ENCODE results near the gene CCDC174. TPM values are rescaled to one million over a fixed set of nuclear protein-coding genes. Genes with fewer than 3 reads are reported as not detected.

CCDC174 gene
- total RNA-seq, 4 donors from 2014 or later = 21.2 to 30.1 (median 25.5) TPM

DNA sequence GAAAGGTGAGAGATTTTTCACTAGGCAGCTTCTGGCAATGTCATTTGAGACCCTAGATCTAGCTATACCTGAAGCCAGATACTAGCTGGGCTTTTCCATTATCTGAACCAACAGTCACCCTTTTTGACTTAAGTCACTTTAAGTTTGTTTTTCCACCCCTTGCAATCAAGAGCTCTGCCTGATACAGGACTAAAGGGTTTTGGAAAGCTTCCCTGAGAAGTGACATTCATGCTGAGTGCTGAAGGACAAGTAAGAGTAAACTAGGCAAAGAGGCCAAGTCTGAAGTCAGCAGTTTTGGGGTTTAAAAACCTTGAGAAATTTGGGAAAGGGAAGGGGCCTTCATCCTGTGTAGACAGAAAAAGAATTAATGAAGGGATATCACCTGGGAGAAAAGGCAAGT, 27.1 kb upstream of the CCDC174 start:
- TF ChIP-seq, protein P1, sequence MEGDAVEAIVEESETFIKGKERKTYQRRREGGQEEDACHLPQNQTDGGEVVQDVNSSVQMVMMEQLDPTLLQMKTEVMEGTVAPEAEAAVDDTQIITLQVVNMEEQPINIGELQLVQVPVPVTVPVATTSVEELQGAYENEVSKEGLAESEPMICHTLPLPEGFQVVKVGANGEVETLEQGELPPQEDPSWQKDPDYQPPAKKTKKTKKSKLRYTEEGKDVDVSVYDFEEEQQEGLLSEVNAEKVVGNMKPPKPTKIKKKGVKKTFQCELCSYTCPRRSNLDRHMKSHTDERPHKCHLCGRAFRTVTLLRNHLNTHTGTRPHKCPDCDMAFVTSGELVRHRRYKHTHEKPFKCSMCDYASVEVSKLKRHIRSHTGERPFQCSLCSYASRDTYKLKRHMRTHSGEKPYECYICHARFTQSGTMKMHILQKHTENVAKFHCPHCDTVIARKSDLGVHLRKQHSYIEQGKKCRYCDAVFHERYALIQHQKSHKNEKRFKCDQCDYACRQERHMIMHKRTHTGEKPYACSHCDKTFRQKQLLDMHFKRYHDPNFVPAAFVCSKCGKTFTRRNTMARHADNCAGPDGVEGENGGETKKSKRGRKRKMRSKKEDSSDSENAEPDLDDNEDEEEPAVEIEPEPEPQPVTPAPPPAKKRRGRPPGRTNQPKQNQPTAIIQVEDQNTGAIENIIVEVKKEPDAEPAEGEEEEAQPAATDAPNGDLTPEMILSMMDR (IDR thresholded peaks at IDR 0.05) = no peak
- TF ChIP-seq POLR2A (IDR thresholded peaks at IDR 0.05) = no peak
- Histone ChIP-seq H3K9me3 (no peaks in the 10 kb centered on the region), H3K4me1 (peaks cover 0 to 5% of the 10 kb centered on the region in 2 donors), H3K27ac (peak overlapping the region in 1 of 3 donors; percentile 44), H3K4me3 (replicated peaks in 1 of 3) (no peak overlapping the region), H3K36me3 (no peaks in the 10 kb centered on the region), H3K27me3 (no peaks in the 10 kb centered on the region)
- intact Hi-C loops (cut with DNase I) = no loop called here
- DNase-seq = no peak

DNA sequence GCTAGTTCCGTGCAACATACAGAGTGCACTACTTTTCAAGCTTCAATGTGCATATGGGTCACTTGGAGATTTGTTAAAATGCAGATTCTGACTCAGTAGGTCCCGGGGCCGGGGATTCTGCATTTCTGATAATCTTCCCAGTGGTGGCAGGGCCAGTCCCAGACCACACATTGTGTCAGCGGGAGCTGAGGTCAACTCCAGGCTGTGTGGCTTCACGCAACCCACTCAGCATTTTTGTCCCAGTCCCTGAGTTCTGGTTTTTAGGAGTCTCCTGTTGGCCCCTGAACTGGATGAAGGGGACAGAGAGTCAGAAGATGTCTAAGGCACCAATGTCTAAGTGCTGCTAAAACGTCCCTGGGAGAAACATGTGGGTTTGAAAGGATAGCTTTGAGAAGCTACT, 26.1 kb upstream of the CCDC174 start:
- TF ChIP-seq, protein P1 (IDR thresholded peaks at IDR 0.05) = no peak
- TF ChIP-seq POLR2A (IDR thresholded peaks at IDR 0.05) = no peak
- intact Hi-C loops (cut with DNase I) = no loop called here
- Histone ChIP-seq H3K27me3 (no peaks in the 10 kb centered on the region), H3K36me3 (no peaks in the 10 kb centered on the region), H3K4me1 (peaks cover 0 to 5% of the 10 kb centered on the region in 2 donors), H3K4me3 (replicated peaks in 1 of 3) (no peak overlapping the region), H3K9me3 (no peaks in the 10 kb centered on the region), H3K27ac (peak overlapping the region in 1 of 3 donors; percentile 44)
- DNase-seq = no peak
- 74 to 85% methylated on average over 5 to 6 of the region's 6 CpGs for WGBS, 2 donors

DNA sequence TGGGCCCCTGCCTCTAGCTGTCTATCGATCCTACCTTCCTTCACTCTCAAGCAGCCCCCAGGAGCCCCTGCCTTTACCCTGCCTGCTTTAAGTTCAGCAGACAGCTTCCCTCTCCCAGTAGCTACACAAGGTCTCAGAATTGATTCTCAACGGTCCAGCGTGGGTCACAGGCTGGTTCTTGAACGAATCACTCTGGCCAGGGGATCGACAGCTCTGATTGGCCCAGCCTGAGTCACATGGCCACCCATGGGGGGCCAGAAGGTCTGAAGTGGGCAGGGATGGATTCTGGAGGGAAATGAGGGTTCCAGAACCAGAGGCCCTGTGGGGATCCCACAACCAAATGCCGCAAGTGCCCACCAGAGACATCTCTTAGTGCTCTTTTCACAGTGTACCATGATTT, 23.7 kb upstream of the CCDC174 start:
- H3K27ac ChIP-seq = no peak overlapping the region
- no peak overlapping the region for H3K4me3 ChIP-seq (replicated peaks in 1 of 3)
- no peak for DNase-seq
- no peak for TF ChIP-seq POLR2A (IDR thresholded peaks at IDR 0.05)
- TF ChIP-seq, protein P1 (IDR thresholded peaks at IDR 0.05) = no peak
- H3K36me3 ChIP-seq = no peaks in the 10 kb centered on the region
- WGBS, 2 donors = 82 to 86% methylated on average over 6 of the region's 6 CpGs
- no peaks in the 10 kb centered on the region for H3K27me3 ChIP-seq
- H3K4me1 ChIP-seq = peaks cover 0 to 5% of the 10 kb centered on the region in 2 donors
- intact Hi-C loops (cut with DNase I) = no loop called here
- H3K9me3 ChIP-seq = no peaks in the 10 kb centered on the region

DNA sequence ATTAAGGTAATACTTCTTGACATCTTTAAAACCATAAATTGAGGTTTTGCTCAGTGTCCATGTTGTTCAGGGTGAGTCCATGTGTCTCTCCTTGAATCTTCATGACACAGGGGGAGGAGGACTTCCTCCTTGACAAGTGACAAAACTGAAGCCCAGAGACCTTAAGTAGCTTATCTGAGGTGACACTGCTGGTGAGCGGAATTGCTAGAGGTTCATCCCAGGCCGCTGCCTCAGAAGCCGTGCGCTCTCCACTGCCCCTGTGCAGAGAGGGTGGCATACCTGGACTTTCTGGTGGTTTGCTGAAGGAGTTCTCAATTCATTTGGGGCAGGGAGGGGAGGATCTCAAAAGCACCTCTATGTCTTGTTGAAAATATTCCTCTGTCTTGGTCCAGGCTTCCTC, 23.2 kb upstream of the CCDC174 start:
- intact Hi-C loops (cut with DNase I) = no loop called here
- no peaks in the 10 kb centered on the region for H3K27me3 ChIP-seq
- H3K36me3 ChIP-seq = no peaks in the 10 kb centered on the region
- TF ChIP-seq, protein P1 (IDR thresholded peaks at IDR 0.05) = no peak
- no peak for TF ChIP-seq POLR2A (IDR thresholded peaks at IDR 0.05)
- H3K4me1 ChIP-seq = peaks cover 0 to 5% of the 10 kb centered on the region in 2 donors
- H3K27ac ChIP-seq = no peak overlapping the region
- no peaks in the 10 kb centered on the region for H3K9me3 ChIP-seq
- DNase-seq = no peak
- WGBS, 2 donors = 75 to 96% methylated on average over 4 of the region's 4 CpGs
- H3K4me3 ChIP-seq (replicated peaks in 1 of 3) = no peak overlapping the region

DNA sequence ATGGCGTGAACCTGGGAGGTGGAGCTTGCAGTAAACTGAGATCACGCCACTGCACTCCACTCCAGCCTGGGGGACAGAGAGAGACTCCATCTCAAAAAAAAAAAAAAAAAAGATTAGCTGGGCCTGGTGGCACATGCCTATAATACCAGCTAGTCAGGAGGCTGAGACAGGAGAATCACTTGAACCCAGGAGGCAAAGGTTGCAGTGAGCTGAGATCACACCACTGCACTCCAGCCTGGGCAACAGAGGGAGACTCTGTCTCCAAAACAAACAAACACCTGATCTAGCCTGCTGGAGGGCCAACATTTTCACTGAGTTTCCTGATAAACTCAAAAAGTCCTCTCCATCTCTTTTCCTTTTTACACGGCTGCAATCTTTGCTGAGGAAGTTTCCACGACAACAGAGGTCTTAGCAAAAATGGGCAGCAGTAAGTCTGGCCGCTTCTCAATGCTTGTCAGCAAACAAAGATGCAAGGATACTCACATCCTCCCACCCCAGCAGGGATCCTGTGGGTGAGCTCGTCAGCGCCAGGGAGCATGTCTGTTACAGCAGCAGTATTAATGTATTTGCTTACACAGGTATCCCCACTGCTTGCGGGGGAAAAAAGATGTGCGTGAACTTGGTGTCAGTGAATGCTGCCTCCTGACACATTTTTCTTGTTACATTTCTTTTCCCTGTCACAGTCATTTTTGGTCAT, 21.0 kb upstream of the CCDC174 start:
- no peak for DNase-seq
- WGBS, 2 donors = 74 to 78% methylated on average over 9 of the region's 9 CpGs
- no peaks in the 10 kb centered on the region for H3K36me3 ChIP-seq
- no peak overlapping the region for H3K27ac ChIP-seq
- H3K27me3 ChIP-seq = no peaks in the 10 kb centered on the region
- TF ChIP-seq POLR2A (IDR thresholded peaks at IDR 0.05) = no peak
- TF ChIP-seq, protein P1 (IDR thresholded peaks at IDR 0.05) = no peak
- no peaks in the 10 kb centered on the region for H3K9me3 ChIP-seq
- no peaks in the 10 kb centered on the region for H3K4me1 ChIP-seq
- no peak overlapping the region for H3K4me3 ChIP-seq (replicated peaks in 1 of 3)
- intact Hi-C loops (cut with DNase I) = no loop called here

All from thyroid gland (tissue), 4 donors.